CD4-positive, alpha-beta T cell treated with Interleukin-21 for 1 hour (primary cell): ENCODE measurements around the gene DRGX.

Experiments used
- DNase-seq: peaks from one replicate; pipeline ENCODE4 v3.0.0-alpha.2; 2020

Gene DRGX

DNA sequence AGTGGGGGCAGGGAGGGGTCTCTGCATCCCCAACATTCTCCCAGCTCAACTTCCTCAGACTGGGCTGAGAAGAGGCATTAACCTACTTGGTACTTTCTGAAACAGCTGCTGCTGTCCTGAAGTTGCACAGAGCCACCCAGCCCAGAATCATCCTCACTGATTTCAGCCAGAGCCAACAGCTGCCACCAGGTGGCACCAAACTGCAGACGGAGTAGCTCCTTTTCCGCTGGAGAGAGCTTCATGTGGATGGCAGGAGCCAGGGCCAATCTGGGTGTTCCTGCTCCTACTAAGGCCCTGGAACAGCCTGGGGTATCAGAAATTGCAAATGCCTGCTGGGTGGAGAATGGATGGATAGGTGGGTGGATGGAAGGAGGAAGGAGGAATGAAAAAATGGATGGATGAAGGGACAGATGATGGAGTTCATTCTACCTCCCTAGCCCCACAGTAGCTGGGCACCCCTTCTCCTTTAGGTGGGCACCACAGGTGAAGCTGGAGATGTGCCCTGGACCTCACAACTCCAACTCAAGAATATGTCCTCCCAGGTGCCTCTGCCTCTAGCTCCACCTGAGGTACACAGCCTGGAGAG, 11.8 kb upstream of the DRGX start:
- peak; percentile 66 for DNase-seq

DNA sequence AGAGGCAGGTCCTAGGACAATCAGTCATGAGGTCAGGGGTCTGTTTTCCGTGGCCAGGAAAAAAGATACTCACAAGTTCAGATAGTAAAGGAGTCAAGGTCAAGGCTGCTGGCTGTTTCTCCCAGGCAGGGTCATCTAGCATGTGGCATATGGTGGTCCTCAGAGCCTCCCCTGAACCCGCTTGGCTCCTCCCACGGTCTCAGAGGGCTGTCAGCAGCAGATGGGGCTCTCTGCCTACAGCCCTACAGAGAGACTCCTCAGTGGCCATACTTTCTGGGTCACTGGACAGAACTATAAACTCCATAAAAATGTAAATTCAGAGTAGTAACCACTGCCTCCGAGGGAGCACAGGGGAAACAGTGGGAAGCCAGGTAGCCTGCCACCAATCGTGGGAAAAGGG, 11.3 kb upstream of the DRGX start:
- DNase-seq = no peak

DNA sequence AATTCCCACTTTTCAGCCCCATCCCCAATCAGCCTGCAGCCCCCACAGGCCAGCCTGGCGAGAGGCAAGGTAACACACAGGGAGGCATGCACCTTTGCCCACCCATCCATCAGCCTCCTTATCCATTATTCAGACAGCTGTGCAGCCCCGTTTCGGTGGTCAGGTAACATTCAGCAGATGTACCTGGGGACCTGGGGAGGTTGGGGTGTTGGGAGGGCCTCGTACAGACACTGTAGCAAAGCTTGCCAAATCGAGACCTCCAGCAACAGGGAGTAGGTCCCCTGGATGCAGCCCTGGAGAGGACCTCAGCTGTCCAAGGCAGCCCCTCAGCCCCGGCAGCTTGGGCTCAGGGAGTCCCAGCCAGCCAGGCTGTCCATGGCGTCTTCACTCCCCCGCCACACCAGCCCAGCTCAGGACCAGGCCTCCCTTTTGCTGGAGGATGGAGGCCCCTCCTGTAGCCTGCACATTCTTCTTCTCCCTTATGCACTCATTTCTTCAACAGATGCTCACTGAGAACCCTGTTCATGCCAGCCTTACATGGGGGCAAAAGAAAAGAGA, 8.5 kb upstream of the DRGX start:
- DNase-seq = no peak

DNA sequence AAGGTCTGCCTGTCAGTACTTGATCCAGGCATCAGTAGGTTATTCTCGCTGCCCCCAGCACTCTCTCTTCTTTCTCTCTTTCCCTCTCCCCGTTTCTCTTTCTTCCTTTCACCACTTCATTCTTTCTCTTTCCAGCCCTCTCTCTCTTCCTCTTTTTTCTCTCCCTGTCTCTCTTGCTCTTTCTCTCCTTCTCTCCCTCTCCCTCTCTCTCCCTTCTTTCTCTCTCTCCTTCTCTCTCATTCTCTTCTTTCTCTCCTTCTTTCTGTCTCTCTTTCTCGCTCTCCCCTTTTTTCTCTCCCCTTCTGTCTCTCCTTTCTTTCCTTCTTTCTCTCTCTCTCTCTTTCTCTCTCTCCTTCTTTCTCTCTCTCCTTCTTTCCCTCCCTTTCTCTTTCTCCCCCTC, 7.5 kb upstream of the DRGX start:
- DNase-seq = no peak

DNA sequence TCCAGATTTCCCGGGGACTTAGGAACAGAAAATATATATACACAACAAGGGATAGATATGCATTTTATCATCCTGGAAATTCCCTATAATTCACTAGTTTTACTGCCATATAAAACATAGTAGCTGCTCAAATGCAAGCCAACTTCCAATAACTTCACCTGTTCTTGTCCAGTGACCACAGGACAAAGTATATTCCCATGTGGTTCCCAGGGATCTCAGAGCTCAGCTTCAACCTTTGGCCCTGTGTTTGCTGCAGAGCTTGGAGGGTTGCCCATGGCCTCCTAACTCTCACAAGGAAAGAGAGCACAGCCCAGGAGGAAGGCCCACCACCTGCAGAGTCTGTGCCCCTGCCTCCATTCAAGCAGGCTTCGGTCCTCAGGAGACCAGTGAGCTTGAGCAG, 4.5 kb upstream of the DRGX start:
- DNase-seq = no peak

DNA sequence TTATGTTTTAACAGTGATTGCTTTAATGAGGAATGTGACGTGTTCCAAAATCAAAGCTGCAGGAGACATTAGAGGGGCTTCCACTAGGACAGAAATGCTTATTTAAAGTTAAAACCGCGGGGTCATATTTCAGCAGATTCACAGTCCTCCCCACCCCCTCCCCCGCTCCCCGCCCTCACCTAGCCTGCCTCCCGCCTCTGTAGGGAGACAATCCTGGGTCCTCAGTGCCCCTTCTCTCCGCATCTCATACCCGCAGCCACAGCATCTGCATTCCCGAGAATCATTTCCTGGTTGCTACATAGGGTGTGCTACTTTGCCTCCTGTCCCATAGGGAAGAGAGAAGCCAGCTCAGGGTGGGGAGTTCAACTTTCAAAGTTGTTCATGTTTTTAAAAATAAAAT, 3.1 kb upstream of the DRGX start:
- DNase-seq = no peak

DNA sequence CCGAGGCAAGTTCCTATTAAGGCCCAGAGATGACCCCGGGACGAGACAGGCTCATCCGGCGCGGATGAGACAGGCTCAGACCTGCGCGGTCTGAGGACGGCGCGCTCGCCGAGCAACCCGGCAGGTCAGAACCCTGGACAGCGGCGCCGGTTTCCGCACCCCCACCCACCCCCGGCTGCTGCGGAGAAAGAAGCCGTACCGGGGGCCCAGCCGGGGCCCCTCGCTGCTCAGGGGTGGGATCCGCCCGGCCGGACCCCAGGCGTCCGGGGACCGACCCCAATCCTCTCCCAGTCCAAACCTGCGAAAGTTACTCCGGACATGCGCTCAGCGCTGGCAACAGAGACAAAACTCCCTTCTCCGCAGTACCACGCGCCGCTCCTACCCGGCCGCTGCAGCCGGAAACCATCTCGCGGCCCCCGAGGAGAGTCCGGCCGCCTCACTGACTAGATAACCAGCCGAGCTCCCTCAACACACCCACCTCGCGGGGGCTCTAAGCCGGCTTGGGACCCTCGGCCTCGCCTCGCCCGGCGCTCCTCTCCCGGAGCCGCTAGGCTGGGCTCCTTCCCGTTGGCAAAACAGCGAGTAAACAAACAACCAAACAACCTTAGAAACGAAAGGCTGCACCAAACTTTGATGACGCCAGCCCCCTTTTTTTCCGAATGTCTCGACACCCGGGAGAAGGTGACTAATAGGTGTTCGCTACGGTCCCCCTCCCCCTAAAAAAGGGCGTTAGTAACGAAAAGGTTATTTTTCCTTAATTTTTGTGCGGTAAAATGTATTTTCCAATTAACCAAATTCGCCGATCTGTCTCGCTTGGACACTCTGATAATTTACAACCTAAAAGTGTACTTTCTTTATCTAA, 2.3 kb upstream of the DRGX start:
- peak; percentile 48 for DNase-seq

DNA sequence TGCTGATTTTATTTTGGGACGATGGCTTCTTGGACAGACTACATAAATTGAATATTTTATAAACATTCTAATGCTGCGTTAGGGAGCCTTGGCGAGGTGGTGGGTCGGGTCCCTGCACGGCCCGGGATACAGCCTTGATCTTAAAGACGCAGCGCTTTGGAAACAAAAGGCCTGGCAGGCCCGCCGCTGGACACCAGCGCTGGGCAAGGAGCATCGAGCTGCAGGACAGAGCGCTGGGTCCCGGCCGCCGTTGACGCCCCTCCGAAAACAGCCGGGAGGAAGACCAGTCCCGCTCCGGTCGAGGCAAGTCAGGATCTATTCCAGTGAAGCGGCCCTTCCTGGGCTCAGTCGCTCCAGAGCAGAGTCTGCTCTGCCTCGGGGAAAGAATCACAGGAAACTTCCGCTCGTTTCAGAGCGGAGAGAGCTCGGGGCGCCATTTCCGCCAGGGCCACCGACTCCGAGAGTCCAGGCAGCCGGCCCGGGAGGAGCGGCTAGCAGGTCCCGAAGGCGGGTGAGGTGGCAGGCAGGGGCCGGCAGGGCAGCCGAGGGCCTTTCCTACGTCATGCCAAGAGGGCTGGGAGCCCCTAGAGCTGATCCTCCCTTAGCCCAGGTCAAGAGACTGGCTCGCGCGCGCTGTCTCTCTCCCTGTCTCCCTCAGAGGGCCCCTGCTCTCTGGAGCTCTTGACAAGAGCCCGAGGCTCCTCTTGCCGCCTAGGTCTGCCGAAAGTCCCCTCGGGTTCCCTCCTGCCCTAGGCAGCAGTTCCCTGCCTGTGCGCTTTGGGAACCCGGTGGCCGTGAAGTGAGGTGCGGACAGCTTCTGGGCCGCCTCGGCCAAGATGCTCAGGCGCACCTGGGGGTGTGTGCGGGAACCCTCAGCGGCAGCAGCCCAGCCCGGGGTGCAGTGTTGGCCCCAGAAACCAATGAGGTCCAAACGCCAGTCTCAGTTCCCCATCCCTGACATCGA, 1.4 kb upstream of the DRGX start:
- no peak for DNase-seq

DNA sequence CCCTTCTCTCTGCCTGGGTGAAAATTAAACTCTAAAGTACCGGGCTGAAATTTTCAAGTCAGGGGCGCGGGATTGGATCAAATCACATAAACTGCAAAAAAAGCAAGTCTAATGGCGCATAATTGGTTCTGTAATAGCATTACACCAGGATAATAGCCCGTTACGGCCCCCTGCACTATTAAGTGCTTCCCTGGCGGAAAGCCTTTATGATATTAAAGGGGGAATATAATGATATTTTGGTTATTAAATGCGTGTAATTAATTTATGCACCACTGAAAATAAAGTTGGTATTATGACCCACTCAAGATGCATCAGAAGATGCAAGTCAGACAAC, 744 bp upstream of the DRGX start:
- DNase-seq = no peak

DNA sequence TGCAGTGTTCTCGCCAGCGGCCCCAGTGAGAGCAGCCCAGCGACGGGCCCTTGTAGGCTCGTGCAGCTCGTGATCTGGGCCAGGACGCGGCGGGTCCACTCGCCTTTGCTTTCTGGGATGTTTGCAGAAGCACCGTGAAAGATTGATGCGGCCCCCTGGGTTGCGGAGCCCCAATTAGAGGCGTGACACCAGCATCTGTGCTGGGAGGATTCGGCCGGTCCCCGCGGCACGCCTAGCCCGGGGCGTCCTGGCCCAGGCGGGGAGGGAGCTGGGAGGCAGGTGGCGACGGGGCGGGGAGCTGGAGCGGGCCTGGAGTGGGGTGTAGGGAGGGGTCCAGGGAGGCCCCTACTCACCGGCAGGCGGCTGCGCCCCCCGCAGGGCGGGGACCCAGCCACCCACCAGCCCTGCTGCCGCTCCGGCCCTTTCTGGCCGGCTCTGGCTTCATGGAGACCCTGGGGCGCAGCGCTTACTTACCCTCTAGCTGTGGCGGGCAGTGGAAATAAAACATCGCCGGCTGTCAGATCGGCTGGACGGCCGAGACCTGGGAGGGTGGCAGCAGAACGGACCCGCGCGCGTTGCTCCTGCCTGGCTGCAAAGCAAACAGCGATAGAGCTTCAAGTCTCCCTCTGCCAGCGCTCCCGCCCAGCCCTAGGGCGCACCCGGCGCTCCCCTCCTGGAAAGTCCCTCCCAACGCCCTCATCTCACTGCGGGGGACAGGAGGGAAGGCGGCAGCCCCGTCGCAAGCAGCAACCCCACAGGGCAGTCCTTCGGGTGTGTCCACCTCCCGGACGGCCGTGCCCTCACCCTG, 752 bp downstream of the DRGX start:
- DNase-seq = no peak

DNA sequence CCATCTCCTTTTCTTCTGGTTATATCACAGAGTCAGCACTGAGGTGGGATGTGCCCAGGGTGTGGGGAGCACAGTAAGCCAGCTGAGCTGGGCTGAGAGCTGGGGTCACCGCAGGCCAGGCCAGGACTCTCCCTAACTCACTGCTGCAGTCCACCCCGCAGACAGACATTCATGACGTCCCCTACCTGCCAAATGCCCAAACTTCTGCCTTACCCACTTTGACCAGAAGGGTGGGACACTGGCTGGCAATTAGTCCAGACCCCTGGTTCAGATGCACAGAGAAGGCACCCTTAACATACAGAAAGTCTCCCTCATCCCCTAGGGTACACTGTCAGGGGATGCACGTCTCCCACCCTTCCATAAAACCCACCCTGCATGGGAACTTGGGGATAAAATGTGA, 2.1 kb downstream of the DRGX start:
- DNase-seq = no peak

DNA sequence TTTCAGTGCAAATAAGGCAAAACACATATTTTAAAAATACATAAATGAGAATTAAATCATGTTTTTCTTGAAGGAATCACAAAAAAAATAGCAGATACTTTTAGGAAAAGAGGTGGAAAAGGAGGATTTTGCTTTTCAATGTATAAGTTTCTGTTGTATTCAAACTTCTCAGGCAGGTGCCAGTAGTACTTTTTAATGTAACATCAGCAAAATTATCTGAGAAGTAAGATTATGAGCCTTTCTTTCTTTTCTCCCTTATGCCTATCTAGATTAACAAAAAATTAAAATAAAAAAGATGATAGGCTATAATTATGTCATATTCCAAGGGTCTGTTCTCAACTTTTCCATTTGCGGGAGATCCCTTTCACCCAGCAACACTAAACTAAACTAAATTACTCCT, 2.6 kb downstream of the DRGX start:
- no peak for DNase-seq

DNA sequence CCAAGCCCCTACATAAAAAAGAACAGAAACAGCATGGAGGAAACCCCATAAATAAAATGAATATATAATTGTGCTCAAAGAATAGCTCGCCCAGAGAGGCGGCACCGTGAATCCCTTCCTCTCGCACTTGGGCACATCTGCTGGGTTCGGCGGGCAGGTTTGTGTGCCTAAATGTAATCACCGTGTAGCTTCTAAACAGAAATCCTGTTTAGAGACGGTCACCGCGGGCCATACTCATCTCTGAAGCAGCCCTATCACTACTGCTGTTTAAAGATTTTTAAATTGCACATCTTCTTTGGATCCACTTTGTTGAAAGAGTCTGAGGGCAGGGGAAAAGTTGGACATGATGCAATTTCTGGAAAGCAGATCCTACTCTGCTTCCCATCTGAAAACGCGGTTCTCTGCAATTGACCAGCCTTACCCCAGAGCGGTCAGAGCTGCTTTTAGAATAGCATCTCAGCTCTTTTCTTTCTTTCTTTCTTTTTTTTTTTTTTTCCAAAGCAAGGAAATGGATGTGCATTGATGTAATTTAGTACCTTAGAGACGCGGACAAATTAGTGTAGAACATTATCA, 6.4 kb downstream of the DRGX start:
- DNase-seq = no peak

DNA sequence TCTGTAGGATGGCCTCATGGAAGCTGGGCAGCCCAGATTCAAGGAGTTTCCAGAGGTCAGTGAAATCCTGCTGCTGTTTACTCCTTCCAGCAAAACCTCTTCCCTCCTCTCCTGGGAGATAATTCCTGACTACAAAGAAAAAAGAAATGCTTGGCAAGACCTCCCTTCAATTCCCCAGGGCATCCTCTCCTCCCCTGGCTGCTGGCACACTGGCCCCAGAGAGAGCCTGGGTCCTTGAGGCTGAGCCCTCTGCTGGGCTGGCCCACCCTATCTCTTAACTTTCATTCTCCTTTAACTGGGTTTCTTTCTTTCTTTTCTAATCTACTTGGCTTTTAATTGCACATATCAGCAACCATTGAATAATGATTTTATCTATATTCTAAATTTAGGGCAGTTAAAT, 7.7 kb downstream of the DRGX start:
- DNase-seq = no peak

DNA sequence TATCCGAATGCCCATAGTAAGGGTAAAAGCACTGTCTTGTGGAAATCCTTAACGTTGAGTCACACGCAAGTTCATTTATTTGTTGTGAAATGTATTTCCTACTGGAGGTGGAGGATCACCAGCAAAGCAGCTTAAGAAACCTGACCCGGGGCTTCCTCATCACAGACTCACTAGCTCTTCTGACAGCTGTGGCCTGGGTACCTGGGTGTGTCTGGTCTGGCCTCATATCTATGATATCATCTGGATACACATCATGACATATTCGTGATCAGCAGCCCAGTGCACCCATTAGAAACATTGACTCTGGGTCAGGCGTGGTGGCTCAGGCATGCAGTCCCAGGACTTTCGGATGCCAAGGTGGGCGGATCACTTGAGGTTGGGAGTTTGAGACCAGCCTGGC, 8.8 kb downstream of the DRGX start:
- no peak for DNase-seq

DNA sequence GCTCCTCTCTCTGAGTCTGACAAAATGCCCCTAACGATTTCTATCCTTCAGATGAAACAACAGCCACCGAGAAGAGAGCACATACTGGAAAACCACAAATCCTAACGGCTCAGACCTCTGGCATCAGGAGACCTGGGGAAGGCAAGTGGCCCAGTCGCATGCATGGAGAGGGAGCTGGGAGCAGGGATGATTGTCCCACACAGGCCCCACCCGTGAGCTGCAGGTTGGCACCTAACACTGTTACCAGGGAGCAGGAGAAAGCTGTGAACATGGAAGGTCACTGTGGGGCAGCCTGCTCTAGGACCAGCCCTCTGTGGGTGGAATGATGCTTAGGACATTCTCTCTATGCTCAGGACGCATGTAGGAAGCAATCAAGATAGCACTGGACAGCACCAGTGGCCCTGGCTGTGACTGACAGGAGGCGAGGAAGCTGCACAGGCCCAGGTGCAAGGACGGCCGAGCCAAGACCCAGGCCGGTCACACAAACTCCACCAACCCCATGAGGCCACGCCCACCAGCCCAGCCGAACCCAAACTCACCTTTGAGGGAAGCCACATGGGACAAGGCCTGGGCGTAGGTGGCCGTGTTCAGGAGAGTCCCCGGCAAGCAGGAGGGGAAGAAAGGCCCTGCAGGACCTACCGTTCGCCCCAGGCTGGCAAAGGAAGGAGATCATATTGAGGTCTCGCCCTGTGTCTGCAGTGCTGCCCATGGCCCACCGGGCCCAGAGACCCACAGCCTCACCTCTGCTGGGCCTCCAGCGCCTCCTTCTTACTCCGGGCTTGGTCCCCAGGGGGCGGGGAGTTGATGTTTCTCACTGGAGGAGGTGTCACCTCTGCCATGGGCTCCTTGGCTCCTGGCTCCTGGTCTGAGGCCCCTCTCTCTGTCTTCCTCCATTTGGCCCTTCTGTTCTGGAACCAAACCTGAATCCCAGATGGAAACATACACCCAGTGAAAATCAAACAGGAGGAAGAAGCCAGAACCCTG, 9.7 kb downstream of the DRGX start:
- no peak for DNase-seq

DNA sequence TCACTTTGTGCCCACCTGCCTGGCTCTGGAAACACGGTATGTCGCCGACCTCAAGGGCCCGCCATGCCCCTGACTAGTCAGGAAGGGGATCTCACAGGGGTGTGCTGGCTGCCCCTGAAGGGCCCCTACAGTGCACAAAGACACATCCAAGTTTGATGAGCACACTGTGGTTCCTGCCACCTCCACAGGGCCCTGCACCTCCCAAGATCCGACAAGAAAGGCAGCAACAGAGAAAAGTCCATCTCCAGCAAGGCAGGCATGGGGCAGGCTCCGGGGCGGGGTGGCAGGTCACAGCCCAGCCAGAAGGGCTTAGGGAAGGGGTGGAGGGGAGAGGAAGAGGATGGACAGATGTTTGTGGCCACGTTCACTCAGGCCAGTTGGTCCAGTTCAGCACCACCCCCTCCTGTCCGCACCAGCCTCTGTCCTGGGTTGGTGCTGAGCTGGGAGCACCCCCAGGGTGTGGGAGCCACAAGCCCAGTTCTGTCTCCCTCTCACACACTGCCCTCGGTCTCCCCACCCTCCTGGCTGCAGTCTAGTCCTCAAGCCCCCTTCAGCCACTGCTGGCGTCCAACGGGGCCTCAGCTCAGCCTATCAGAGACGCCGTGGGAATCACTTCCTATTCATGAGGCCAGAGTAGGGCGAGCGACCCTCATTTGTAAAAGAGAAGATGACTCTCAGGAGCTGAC, 11.5 kb downstream of the DRGX start:
- DNase-seq = no peak

DNA sequence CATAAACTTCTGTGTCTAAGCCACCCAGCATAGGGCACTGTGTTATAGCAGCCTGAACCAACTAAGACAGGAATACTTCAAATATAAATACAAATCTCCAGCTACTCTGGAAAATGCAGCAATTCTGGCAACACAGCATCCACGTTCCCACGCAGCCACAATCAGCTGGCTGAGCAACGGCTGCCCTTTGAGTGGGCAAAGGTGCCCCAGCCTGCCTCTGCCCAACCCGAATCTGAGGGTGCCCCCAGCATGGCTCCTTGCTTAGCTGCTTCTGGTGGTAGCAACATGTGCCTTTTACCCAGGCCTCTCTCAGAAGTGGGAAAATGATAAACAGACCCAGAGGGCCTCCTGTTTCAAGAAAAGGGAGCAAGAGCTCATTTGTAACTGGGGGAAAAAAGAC, 12.0 kb downstream of the DRGX start:
- no peak for DNase-seq

DNA sequence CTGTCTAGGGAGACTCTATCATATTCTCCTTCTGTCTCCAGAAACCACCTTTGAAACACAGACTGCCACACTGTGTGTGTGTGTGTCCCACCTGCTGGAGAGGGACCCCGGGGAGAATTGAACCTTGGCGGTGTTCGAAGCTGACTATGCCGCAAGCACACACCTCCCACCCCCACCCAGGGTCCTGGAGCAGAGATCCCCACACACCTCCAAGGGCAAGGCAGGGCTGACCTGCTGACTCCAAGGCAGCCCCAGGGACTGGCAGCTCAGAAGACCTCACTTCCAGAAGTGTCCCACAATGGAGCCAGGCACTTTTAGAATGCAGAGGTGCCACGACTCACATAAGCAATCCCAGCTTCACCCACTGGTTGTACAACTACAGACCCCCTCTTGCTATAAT, 13.1 kb downstream of the DRGX start:
- DNase-seq = no peak

DNA sequence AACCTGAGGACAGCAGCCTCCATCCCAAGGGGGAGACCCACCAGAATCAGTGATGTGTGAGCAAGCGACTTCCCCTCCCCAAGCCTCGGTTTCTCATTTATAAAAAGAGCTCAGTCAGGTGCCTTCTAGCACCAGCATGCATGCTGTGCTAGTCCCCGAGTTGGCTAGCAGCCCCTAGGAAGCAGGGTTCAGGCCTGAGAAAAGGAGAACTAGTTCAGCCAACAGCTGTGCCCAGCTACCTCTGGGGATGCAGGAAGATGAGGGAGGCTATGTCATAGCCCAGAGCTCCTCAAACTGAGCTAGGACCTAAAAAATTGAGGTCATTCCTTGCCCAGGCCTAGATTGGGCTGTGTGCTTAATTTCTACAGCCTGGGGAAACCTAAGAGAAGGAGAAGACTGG, 13.7 kb downstream of the DRGX start:
- DNase-seq = no peak
